GM10266 (cell line): ENCODE measurements around the gene METTL25.

ENCODE experiments used
- DNase-seq: peaks from one replicate; pipeline ENCODE4 v3.0.0; 2012; ENCODE audit errors: extremely low spot score
- TF ChIP-seq, protein P1 (sequence below): IDR thresholded peaks from 2 replicates; pipeline ENCODE4 v1.5.1; 2012; ENCODE audit warnings: mild to moderate bottlenecking, low read depth; ENCODE audit not compliant: control insufficient read depth, insufficient read depth; ENCODE audit errors: missing control alignments

The METTL25 gene, protein sequence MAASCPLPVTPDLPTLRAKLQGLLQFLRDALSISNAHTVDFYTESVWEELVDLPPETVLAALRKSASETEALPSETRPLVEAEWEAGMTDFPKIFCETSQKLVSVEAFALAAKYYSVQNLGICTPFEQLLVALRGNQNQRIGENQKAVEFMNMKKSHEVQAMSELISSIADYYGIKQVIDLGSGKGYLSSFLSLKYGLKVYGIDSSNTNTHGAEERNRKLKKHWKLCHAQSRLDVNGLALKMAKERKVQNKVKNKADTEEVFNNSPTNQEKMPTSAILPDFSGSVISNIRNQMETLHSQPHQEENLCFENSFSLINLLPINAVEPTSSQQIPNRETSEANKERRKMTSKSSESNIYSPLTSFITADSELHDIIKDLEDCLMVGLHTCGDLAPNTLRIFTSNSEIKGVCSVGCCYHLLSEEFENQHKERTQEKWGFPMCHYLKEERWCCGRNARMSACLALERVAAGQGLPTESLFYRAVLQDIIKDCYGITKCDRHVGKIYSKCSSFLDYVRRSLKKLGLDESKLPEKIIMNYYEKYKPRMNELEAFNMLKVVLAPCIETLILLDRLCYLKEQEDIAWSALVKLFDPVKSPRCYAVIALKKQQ

DNA sequence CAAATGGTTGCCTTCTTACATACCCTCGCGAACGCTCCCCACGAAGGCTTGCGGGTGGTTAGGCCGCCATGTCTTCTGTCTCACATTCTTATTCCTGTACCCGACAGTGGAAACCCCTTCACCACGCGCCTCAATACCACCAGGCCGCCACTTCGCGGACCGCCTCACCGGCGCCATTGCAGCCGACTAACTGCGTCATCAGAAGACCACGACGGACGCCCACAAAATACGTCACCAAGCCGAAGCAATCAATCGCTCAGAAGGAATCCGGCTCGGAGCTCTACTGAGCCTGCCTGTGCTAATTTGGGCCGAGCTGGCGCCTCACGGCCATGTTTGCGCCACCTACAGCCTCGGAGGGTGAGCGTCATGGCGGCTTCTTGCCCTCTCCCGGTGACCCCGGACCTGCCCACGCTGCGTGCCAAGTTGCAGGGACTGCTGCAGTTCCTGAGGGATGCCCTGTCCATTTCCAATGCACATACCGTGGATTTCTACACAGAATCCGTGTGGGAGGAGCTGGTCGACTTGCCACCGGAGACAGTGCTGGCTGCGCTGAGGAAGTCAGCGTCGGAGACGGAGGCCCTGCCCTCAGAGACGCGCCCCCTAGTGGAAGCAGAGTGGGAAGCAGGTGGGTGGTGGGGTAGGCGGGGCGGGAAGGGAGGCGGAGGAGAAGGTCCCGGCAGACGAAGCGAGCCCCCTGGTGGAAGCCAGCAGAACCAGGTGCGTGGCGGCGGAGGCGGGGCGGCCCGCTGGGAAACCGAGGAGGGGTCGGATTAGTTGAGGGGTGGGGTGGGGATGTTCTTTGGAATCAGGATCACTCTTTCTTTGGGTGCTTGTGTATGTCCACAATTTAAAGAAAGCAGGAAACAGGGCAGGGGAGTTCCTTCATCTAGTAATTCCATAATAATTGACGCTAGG is at the start of gene METTL25, which contains the start of gene CCDC59:
Gene METTL25 (plus strand): TSS at position 330 of the 915 bp plus-strand sequence. CDS start 37 bp downstream, at position 367.
Gene CCDC59 (minus strand): TSS at position 188 of the 915 bp plus-strand sequence. CDS start 11 bp downstream, at position 177.
- DNase-seq = peak; percentile 90
- TF ChIP-seq, protein P1, sequence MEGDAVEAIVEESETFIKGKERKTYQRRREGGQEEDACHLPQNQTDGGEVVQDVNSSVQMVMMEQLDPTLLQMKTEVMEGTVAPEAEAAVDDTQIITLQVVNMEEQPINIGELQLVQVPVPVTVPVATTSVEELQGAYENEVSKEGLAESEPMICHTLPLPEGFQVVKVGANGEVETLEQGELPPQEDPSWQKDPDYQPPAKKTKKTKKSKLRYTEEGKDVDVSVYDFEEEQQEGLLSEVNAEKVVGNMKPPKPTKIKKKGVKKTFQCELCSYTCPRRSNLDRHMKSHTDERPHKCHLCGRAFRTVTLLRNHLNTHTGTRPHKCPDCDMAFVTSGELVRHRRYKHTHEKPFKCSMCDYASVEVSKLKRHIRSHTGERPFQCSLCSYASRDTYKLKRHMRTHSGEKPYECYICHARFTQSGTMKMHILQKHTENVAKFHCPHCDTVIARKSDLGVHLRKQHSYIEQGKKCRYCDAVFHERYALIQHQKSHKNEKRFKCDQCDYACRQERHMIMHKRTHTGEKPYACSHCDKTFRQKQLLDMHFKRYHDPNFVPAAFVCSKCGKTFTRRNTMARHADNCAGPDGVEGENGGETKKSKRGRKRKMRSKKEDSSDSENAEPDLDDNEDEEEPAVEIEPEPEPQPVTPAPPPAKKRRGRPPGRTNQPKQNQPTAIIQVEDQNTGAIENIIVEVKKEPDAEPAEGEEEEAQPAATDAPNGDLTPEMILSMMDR = peak; percentile 78

DNA sequence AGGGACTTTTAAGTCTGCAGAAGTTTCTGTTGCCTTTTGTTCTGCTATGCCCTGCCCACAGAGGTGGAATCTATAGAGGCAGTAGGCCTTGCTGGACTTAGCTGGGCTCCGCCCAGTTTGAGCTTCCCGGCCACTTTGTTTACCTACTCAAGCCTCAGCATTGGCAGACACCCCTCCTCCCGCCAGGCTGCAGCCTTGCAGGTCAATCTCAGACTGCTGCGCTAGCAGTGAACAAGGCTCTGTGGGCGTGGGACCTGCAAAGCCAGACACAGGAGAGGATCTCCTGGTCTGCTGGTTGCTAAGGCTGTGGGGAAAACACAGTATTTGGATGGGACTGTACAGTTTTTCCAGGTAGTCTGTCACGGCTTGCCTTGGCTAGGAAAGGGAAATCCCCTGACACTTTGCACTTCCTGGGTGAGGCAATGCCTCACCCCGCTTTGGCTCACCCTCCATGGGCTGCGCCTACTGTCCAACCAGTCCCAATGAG is 43.9 kb upstream of the METTL25 start:
- TF ChIP-seq, protein P1 = no peak
- DNase-seq = no peak

DNA sequence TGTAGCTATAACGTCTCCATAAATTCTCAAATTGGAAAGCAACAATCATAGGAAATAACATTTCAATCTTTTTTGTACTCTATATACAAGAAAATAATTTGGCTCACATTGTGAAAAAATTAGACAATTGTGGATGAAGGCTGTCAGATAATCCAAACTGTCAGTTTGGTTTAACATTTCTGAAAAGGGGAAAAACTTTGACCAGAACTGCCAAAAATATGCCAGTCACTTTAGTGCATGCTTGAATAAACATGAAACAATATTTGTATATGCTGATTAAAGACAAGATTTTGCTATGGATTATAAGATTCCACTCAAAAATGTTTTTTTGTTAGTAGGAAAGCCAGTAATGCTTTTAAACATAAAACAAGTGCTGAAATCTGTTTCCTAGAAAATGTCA is 39.1 kb upstream of the METTL25 start:
- TF ChIP-seq, protein P1 = no peak
- DNase-seq = no peak

DNA sequence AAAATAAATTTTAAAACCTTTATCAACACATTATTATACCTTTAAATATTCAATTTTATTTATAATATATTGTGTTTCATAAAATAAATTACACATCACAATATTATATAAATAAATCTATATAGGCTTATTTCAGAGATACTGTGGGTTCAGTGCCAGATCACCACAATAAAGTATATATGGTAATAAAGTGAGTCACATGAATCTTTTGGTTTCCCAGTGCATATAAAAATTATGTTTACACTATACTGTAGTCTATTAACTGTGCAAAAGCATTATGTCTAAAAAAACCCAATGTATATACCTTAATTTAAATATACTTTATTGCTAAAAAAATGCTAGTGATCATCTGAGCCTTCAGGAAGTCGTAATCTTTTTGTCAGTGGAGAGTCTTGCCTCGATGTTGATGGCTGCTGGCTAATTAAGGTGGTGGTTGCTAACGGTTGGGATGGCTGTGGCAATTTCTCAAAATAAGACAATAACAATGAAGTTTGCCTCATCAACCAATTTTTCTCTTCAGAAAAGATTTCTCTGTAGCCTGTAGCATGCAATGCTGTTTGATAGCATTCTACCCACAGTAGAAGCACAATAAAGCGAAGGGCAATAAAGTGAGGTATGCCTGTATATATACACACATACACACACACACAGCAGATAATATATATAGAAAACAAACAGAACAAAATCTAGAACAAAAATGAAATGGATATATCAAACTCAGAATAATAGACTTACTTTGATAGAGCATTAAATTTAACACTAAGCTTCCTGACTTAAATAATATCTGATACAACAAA is 32.6 kb upstream of the METTL25 start:
- TF ChIP-seq, protein P1 = no peak
- no peak for DNase-seq

DNA sequence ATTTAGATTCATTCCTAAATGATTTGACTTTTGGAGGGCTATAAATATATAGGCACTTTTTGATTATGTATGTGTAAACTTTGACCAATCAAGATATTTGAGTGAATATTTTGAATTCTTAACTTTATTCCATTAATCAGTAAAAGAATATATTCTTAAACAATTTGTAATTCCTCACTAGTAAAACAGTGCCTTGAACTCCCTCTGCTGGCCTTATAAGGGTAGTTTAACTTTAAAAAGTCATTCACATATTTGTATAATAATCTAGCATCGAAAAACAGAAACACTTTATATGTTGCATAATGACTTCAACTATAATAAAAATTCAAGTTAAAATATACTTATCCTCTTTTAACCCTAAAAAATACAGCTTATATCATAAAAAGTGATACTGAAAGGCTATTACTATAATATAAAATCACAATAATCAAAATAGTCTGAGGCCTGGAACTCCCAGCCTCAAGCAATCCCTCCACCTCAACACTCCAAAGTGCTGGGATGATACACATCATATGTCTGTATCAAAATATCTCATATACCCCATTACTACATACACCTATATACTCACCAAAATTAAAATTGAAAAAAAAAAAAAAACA is 31.3 kb upstream of the METTL25 start:
- no peak for DNase-seq

DNA sequence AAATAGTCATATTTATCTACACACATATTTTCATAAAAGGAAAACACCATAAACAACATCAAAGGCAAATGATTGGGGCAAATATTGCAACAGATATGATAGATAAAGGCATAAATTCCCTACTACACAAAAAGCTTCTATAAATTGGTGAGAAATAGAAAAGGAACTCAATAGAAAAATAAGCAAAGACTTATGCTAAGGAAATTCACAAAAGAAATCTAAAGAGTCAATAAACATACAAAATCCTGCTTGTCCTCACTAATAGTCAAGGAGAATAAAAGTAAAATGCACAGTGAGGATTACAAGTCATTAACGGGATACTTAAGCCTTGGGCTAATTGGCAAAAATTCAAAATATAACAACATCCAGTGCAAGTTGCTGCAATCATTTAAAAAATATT is 30.5 kb upstream of the METTL25 start:
- DNase-seq = no peak
- TF ChIP-seq, protein P1 = no peak

More for the DNA sequence above, 31.3 kb upstream of the METTL25 start:
- TF ChIP-seq, protein P1 = peak; percentile 23
